Endodermal cell (in vitro differentiated cells): ENCODE data around the gene EGFR. TPM values are rescaled to one million over a fixed set of nuclear protein-coding genes. Genes with fewer than 3 reads are reported as not detected.

Experiments
- DNase-seq: peaks from one replicate; pipeline ENCODE4 v3.0.0-alpha.2; 2017
- H3K27ac ChIP-seq: 2 replicates; pipeline ENCODE4 v1.5.1; 2013; ENCODE audit warnings: mild to moderate bottlenecking, low read depth, low read length, moderate library complexity
- H3K27me3 ChIP-seq: 2 replicates; pipeline ENCODE4 v1.6.1; 2013; ENCODE audit warnings: mild to moderate bottlenecking, low read length, moderate library complexity; ENCODE audit not compliant: insufficient read depth, control insufficient read depth, poor library complexity, severe bottlenecking
- H3K36me3 ChIP-seq: 2 replicates; pipeline ENCODE4 v1.7.0; 2013; ENCODE audit warnings: mild to moderate bottlenecking, low read length, moderate library complexity; ENCODE audit not compliant: control insufficient read depth, insufficient read depth
- H3K4me1 ChIP-seq: one replicate; pipeline ENCODE4 v1.7.0; 2013; ENCODE audit warnings: low read length; ENCODE audit not compliant: control insufficient read depth, insufficient read depth
- H3K4me3 ChIP-seq: 2 replicates; pipeline ENCODE4 v1.5.1; 2013; ENCODE audit warnings: mild to moderate bottlenecking, low read length, moderate library complexity
- H3K9ac ChIP-seq: 2 replicates; pipeline ENCODE4 v1.6.1; 2013; ENCODE audit warnings: mild to moderate bottlenecking, low read length, moderate library complexity; ENCODE audit not compliant: poor library complexity, severe bottlenecking; ENCODE audit errors: extremely low read depth
- H3K9me3 ChIP-seq: 2 replicates; pipeline ENCODE4 v1.6.1; 2013; ENCODE audit warnings: mild to moderate bottlenecking, low read length, moderate library complexity; ENCODE audit not compliant: control insufficient read depth
- H3K27ac Mint-ChIP-seq: 2 replicates; pipeline ENCODE4 v1.8.0; 2020; ENCODE audit warnings: mixed read lengths
- H3K27me3 Mint-ChIP-seq: 2 replicates; pipeline ENCODE4 v1.8.0; 2021; ENCODE audit warnings: mild to moderate bottlenecking, mixed read lengths; ENCODE audit not compliant: insufficient read depth
- H3K36me3 Mint-ChIP-seq: 2 replicates; pipeline ENCODE4 v1.8.0; 2020; ENCODE audit warnings: low read depth, mixed read lengths
- H3K4me1 Mint-ChIP-seq: 2 replicates; pipeline ENCODE4 v1.8.0; 2020; ENCODE audit warnings: mixed read lengths
- H3K4me3 Mint-ChIP-seq: 2 replicates; pipeline ENCODE4 v1.8.0; 2020; ENCODE audit warnings: mild to moderate bottlenecking, moderate library complexity, mixed read lengths
- H3K9me3 Mint-ChIP-seq: 2 replicates; pipeline ENCODE4 v1.8.0; 2020; ENCODE audit warnings: mild to moderate bottlenecking, mixed read lengths
- WGBS, 2 experiments: methylation state at CpG; one replicate each; pipeline versions ENCODE4 v1.1.5 to v1.1.7; 2013; ENCODE audit warnings: missing lambda C conversion rate in 2 of 2, mixed read lengths in 1 of 2; ENCODE audit not compliant: insufficient coverage in 1 of 2, insufficient read length in 1 of 2; 5-methylcytosine and 5-hydroxymethylcytosine counted together
- total RNA-seq, 2 donors: library from RNA; stranded (reverse); fragmentation: NEBNext Ultra II Directional in 1 of 2; extraction: Animal tissue kit (Norgen Biotek cat#: 25700) in 1 of 2; gene quantifications; 2 replicates in 1 of 2; 3 replicates in 1 of 2; pipeline ENCODE4 v1.2.1, GENCODE V29; 2021
- TF ChIP-seq, protein P1 (sequence below): fragments of 200-600 bp; sonication (generic); conservative IDR thresholded peaks from 2 replicates; pipeline ENCODE4 v1.5.0; 2021; ENCODE audit warnings: antibody characterized with exemption, mild to moderate bottlenecking

The EGFR gene
- total RNA-seq, 2 donors from 2014 or later: 5.0 to 5.8 TPM

GRCh38 chr7:54978364-54979116 is 40.3 kb upstream of the EGFR start:
- Mint-ChIP-seq H3K36me3 (no peaks in the 10 kb centered on the region), H3K27ac (no peak overlapping the region), H3K9me3 (peaks cover 2% of the 10 kb centered on the region), H3K4me3 (no peak overlapping the region), H3K27me3 (no peaks in the 10 kb centered on the region), H3K4me1 (peaks cover 8% of the 10 kb centered on the region)
- H3K4me3 ChIP-seq: no peak overlapping the region
- H3K36me3 ChIP-seq: no peaks in the 10 kb centered on the region
- H3K9ac ChIP-seq: no peak overlapping the region
- no peak overlapping the region for H3K27ac ChIP-seq
- H3K9me3 ChIP-seq: no peaks in the 10 kb centered on the region
- TF ChIP-seq, protein P1, sequence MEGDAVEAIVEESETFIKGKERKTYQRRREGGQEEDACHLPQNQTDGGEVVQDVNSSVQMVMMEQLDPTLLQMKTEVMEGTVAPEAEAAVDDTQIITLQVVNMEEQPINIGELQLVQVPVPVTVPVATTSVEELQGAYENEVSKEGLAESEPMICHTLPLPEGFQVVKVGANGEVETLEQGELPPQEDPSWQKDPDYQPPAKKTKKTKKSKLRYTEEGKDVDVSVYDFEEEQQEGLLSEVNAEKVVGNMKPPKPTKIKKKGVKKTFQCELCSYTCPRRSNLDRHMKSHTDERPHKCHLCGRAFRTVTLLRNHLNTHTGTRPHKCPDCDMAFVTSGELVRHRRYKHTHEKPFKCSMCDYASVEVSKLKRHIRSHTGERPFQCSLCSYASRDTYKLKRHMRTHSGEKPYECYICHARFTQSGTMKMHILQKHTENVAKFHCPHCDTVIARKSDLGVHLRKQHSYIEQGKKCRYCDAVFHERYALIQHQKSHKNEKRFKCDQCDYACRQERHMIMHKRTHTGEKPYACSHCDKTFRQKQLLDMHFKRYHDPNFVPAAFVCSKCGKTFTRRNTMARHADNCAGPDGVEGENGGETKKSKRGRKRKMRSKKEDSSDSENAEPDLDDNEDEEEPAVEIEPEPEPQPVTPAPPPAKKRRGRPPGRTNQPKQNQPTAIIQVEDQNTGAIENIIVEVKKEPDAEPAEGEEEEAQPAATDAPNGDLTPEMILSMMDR: no peak
- H3K27me3 ChIP-seq: no peaks in the 10 kb centered on the region
- no peak for DNase-seq
- 85 to 90% methylated on average over 6 to 9 of the region's 9 CpGs for WGBS, 2 experiments
- H3K4me1 ChIP-seq: no peaks in the 10 kb centered on the region

DNA sequence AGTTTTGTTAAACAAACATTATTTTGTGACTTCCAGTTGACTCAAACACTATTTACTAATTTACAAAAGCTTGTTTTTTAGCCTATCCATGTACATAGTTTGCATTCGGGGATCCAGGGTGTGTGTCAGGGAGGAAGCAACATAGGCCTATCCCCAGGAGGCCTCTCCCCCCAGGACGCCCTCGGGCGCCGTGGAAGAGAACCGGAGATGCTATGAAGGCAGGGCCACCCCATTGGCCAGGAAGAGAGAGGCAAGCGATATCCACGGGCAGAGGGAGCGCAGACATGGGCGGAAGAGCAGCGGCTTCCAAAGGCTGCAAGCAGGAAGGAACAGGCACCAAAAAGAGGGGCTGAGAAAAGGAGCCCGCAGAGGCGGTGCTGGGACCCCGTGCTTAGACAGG is 38.3 kb upstream of the EGFR start:
- TF ChIP-seq, protein P1: no peak
- H3K36me3 Mint-ChIP-seq: no peaks in the 10 kb centered on the region
- H3K36me3 ChIP-seq: no peaks in the 10 kb centered on the region
- no peak overlapping the region for H3K27ac ChIP-seq
- WGBS, 2 experiments: 91 to 98% methylated on average over 9 to 14 of the region's 14 CpGs
- DNase-seq: no peak
- H3K4me3 ChIP-seq: no peak overlapping the region
- H3K9me3 Mint-ChIP-seq: no peaks in the 10 kb centered on the region
- H3K4me1 ChIP-seq: no peaks in the 10 kb centered on the region
- no peaks in the 10 kb centered on the region for H3K27me3 ChIP-seq
- no peaks in the 10 kb centered on the region for H3K27me3 Mint-ChIP-seq
- no peak overlapping the region for H3K4me3 Mint-ChIP-seq
- no peaks in the 10 kb centered on the region for H3K9me3 ChIP-seq
- H3K27ac Mint-ChIP-seq: no peak overlapping the region
- no peak overlapping the region for H3K9ac ChIP-seq
- peaks cover 8% of the 10 kb centered on the region for H3K4me1 Mint-ChIP-seq

DNA sequence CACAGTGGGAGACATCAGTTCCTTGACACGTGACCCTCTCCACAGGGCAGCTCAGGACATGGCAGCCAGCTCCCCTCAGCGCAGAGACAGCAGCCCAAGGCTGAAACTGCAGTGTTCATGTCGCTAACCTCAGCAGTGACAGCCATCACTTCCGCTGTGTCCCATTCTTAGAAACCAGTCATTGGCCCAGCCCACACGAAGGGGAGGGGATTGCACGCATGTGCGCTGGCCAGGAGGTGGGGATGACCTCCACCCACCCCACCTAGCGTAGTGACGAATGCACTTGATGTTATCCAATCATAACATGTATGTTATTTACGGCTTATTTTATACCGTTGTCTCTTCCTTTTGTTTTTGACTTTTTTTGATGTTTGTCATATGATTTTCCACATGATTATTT is 36.9 kb upstream of the EGFR start:
- Mint-ChIP-seq H3K27ac (no peak overlapping the region), H3K4me3 (no peak overlapping the region), H3K4me1 (peaks cover 8% of the 10 kb centered on the region), H3K27me3 (no peaks in the 10 kb centered on the region), H3K36me3 (no peaks in the 10 kb centered on the region), H3K9me3 (no peaks in the 10 kb centered on the region)
- Histone ChIP-seq H3K4me1 (no peaks in the 10 kb centered on the region), H3K27ac (no peak overlapping the region), H3K4me3 (no peak overlapping the region), H3K9me3 (no peaks in the 10 kb centered on the region), H3K27me3 (no peaks in the 10 kb centered on the region), H3K9ac (no peak overlapping the region), H3K36me3 (no peaks in the 10 kb centered on the region)
- DNase-seq: no peak
- TF ChIP-seq, protein P1: no peak
- 91 to 96% methylated on average over 8 to 11 of the region's 11 CpGs for WGBS, 2 experiments
